Measurements from ENCODE around the gene AGBL3.
"Not testable (repeated sequence)": the region's sequence is repeated elsewhere in the genome, so short reads cannot be mapped to it uniquely, and the experiment has no call there.

The AGBL3 gene

DNA sequence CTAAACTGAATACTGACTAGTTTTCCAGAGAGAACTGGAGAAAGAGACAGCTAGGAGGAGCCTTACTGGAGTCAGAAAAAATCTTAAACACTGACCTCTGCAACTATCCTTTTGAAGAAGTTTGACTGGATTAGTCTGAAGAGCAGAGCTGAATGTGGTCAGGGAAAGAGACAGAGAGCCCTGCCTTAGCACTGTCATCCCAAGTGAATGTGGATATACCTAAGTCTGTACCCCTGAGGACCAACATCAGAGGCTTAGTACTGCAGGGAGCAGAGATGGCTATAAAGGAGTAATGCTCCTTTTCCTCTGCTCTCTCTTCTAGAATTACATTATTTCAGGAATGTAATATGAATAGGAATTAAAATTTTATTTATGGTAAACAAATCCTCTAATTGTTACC is 91.7 kb downstream of the AGBL3 start:
- no peak for DNase-seq

DNA sequence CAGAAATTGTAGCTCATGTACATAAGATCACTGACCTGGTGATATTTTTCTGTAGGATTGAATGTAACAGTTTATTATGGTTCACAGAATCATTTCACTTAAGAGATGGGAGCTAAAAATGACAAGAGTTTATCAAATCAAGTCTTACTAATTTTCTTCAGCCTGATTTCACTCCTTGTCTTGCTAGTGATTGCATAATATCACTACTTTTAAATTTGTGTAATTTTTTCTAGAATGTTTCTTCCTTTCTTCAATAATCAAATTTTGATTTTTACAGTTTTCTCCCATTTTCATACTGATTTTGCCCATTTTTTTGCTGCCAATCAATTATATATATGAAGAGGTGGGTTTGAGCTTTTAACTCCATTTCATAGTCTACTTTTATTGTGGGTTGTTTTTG is 92.8 kb downstream of the AGBL3 start:
- DNase-seq = no peak

GRCh38 chr7:135083005-135083404 is 96.7 kb downstream of the AGBL3 start:
- DNase-seq = no peak

DNA sequence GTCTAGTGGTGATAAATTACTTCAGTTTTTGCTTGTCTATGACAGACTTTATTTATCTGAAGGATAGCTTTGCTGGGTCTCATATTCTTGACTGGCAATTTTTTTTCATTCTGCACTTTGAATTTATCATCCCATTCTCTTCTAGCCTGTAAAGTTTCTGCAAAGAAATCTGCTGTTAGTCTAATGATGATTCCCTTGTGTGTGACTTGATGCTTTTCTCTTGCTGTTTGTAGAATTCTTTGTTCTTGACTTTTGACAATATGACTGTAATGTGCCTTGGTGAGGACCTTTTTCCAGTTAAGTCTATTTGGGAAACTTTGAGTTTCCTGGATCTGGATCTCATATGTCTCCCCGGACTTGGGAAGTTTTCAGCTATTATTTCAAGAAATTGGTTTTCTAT is 102.3 kb downstream of the AGBL3 start:
- DNase-seq = no peak

GRCh38 chr7:135091717-135092116 is 105.4 kb downstream of the AGBL3 start:
- DNase-seq = no peak

- DNase-seq = no peak
Observed at GRCh38 chr7:135094472-135095237, 108.3 kb downstream of the AGBL3 start.

GRCh38 chr7:135095450-135095849 is 109.1 kb downstream of the AGBL3 start:
- no peak for DNase-seq

DNA sequence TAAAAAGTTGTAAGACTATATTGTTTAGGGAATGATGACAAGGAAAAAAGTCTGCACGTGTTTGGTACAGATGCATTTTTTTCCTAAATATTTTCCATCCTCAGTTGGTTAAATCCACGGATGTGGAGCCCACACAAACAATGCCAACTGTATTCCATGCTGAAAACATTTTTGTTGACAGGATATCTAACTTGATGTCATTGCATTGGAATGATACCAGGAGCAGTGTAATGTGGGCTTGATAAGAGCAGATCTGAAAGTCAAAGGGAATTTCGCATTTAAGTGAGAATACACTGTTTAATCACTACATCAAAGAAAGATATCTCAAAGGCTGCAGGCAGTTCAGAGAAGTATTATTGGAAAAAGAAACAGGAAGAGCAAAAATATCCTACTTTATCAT is 112.1 kb downstream of the AGBL3 start:
- no peak for DNase-seq

DNA sequence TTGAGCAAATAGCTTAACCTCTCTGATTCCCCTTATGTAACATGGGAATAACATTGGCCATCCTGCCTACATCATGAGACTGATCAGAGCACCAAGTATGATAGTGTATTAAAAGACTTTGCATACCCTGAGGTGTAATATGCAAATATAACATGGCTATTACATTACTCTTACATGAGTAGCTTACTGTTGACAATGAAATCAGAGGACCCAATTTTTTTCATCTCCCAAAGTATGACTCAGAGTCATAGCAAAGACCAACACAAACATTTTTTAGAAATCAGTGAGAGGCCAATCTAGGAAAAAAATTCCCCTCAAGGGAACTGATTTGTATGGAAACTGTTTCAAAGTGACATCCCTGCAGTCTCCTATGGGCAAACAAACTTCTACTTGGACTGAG is 114.5 kb downstream of the AGBL3 start:
- DNase-seq = no peak

- no peak for DNase-seq
Observed at GRCh38 chr7:135102372-135102771, 116.1 kb downstream of the AGBL3 start.

GRCh38 chr7:135109562-135109961 is 123.3 kb downstream of the AGBL3 start:
- no peak for DNase-seq

- no peak for DNase-seq
Observed at GRCh38 chr7:135109976-135110375, 123.7 kb downstream of the AGBL3 start.

DNA sequence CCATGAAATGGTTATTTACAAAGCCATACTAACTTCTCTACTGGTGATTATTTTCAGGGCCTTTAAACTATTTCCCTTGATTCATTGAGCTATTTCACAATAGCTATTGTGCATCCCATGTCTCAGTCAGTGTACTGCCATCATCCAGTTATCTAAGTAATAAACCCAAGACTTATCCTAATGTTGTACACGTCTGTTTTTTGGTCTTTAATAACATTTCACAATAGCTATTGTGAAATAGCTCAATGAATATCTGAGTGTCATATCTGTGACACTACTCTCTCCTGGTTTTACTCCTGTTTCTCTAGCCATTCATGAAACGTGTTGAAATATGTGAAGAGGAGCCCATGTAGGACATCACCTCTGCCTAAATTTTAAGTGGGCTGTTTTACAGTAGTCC is 125.1 kb downstream of the AGBL3 start:
- no peak for DNase-seq

GRCh38 chr7:135114622-135115021 is 128.3 kb downstream of the AGBL3 start:
- no peak for DNase-seq

- DNase-seq = no peak
Observed at GRCh38 chr7:135117096-135117495, 130.8 kb downstream of the AGBL3 start.

DNA sequence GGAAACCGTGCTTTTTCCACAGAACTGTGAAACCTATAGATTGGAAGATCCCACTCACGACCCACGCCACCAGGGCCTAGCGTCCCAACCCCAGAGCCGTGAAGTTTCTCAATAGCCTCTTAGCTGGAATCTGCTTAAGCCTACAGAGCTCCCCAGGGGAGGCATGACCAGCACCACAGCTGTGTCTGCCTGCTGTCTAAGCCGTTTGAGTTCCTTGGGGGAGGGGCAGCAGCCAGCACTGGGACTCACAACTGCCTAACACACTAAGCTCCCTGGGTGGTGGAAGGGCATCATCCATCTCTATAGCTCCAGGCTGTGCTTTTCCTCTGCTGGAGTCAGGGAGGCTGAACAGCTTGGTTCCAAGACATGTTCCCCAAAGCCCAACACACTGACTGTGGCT is 135.6 kb downstream of the AGBL3 start:
- no peak for DNase-seq

GRCh38 chr7:135124631-135125030 is 138.3 kb downstream of the AGBL3 start:
- not testable (repeated sequence) for DNase-seq

- DNase-seq = no peak
Observed at GRCh38 chr7:135128931-135129330, 142.6 kb downstream of the AGBL3 start.

DNA sequence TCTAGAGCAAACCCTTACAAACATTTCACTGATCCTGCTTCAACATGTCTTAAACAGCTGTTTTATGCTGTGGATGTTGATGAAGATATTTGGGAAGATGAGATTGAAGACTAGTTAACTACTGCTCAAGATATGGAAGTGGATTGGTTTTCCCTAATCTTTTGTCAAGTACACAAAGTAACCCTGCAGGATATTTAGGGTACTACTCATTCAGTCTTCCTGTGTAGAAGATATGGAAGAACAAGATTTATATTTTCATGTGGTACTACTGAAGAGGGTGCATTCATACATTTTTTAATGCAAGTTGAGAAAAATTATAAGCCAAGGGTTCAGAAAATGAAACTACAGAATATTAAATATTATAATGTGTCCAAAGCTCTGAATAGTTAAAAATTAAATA is 143.3 kb downstream of the AGBL3 start:
- no peak for DNase-seq

DNA sequence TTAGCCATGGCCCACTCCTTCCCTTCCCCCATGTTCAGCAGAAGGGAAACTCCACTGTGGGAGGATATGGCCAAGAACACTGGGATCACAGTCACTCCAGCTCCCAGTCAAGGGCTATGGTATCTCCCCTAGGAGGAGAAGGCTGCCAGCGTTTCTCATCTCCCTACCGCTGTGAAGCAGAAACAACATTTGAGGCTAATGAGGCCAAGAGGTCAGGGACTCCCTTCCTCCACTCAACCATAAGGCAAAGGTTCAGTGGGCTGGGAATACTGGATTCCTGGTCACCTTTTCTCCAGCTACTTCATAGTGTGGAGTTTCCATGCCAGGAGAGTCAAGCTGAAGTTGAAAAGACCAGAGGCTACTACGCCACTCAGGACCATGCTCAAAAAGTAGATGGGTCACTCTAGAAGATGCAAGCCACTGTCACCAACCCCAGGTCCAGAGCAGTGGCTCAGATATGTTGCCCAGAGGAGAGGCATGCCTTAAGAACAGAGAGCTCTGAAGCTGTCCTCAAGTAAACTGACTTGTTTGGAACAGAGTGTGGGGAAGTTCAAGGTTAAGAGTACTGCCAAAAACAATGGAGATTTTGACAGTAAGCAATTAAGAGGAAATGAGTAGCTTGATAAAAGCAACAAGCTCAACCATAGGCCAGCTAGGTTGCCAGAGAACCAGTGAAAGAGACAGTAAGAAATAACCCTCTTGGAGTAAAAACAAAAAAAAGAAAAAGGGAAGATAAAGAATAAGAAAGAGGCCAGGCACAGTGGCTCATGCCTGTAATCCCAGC is 157.8 kb downstream of the AGBL3 start:
- DNase-seq = no peak

DNA sequence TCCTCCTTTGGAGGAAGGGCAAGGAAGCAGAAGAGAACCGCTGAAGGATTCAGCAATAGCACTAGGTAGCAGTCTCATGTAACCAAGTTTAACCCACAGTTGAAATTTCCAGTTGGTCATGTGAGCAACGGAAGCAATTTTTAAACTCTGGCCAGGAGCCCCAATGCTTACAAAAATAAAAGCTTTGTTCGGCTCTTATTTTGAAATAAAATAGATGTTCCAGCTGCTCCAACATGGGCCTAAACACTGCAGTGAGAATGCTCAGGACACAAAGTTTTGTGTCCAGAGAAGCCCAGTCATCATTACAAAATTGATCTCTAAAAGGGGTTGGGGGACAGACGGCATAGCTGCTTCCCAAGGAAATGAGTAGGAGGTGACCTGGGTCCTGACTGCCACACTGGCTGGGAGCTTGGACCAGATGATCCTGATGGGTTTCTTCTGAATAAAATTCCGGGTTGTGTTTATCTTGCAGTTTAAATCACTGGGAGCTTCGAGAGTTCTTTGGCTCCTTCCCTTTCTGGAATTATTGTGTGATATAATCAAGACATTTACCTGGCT is 161.1 kb downstream of the AGBL3 start:
- no peak for DNase-seq

GRCh38 chr7:135147899-135148721 is 161.8 kb downstream of the AGBL3 start, which contains the start of gene TMEM140:
Gene TMEM140 (plus strand): TSS chr7:135148072. CDS start chr7:135164442, 16,370 bp downstream.
- no peak for DNase-seq
